Left colon (tissue), 2 donors: ENCODE data around the gene LPAR2. TPM values are rescaled to one million over a fixed set of nuclear protein-coding genes. Genes with fewer than 3 reads are reported as not detected.

Experiments
- ATAC-seq: fragments of 200-7000 bp; cut with Tn5 transposase; one replicate; pipeline ENCODE4 v1.9.1; 2020; ENCODE audit warnings: mild to moderate bottlenecking, moderate library complexity
- DNase-seq, 2 donors: peaks; one replicate each; pipeline ENCODE4 v3.0.0-alpha.2; 2020
- intact Hi-C, 2 donors: fragments of 100-400 bp; cut with DNase I in 1 of 2; cut with micrococcal nuclease in 1 of 2; formaldehyde crosslinking; loops; one replicate each; pipeline versions ENCODE4 v1.11.2 to v1.14.0; 2022; cut with DNase I, micrococcal nuclease
- total RNA-seq, 2 donors: library from RNA; stranded (reverse); fragmentation: NEBNext Ultra II Directional; extraction: Animal tissue kit (Norgen Biotek cat#: 25700); gene quantifications; one replicate each; pipeline ENCODE4 v1.2.1, GENCODE V29; 2021
- donor health status: DM: no; HTN: no; CAD: no.
- donor health status: DM: yes; HTN: yes; CAD: no.

The LPAR2 gene
- total RNA-seq, 2 donors from 2014 or later = 18.4 to 20.9 TPM

DNA sequence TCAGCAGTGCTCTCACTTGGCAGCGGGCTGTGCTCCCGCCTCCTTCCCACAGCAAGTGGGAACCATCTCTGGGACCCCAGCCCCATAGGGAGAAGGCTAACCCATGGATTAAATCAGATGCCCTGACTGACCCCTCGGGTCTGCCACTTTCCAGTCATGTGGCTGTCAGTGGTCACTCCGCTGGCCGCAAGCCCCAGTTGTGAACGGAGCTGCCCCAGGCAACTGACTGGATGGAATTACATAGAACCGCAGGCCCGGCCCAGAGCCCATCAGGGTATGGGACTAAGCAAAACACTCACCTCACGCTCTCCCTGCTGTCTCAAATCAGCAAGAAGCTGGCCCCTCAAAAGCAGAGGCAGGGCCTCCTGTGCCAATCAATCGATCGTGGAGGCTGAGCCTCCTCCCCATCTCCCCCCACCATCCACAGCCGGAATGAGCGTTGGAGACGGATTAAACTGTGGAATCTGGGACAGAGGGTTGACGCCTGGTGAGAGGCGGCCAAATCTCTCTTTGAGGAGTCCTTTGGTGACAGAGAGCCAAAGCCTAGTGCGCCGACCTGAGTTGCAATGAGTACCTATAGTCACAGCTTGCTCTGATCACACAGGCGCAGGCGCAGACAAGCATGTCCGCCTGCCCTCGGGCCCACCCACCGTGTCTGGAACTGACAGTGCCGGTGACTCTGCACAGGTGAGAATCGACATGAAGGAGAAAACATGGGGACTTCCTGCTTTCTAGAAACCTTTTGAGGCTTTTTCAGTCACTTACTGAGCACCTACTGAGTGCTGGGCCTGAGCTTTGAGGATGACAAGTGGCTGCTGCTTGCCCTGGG is 48.3 kb downstream of the LPAR2 start:
- DNase-seq (no peak), ATAC-seq (no peak)
- intact Hi-C loops = no loop called here

DNA sequence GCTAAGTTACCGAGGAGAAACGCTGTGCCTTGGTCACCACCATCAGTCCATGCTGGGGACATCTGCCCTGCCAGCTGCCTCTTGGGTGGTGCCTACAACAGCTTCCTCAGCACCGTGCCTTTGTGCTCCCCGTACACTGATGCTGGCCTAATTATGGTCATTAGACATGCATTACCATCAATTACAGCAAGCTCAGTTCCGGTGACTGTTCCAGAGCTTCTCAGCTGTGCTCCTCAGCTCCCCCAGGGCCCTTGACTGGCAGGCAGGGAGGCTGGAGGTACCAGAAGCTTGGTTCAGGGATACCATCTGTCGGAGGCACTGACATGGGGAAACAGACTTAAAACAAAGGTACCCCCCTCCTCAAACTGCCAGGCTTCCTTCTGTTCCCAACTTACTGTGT is 49.8 kb downstream of the LPAR2 start:
- intact Hi-C loops = no loop called here
- ATAC-seq (no peak), DNase-seq (no peak)

DNA sequence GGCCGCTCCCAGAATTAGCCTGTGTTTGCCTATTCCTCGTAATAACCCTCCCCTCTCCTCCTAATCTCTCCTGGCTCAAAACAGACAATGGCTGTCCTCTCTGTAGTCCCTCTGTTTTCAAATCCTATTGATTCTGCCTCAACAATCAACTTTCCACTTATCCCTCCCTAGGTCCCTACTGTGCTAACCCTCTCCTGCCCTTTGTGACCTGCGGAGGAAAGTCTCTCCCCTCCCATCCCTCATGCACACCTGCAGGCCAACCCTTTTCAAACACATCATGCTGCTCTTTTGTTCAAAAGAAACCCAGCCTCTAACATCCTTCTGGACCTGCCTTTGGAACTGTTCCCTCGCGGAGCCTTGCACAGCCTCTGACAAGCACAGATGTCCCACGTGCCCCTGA is 52.6 kb downstream of the LPAR2 start:
- DNase-seq = no peak
- intact Hi-C loops = no loop called here
- ATAC-seq = no peak

Other genes starting within 250 kb of the LPAR2 start
- 100 to 1,000 TPM; 104 to 135 TPM for gene GATAD2A, start 222.5 kb downstream of the LPAR2 start, total RNA-seq
- 1 to 10 TPM; 1.6 to 2.8 TPM for gene TSSK6, start 112.7 kb downstream of the LPAR2 start, total RNA-seq
- 100 to 1,000 TPM; 430 to 489 TPM for gene NDUFA13, start 112.0 kb downstream of the LPAR2 start, total RNA-seq
- 1 to 10 TPM; 4.6 to 4.9 TPM for gene YJEFN3, start 99.3 kb downstream of the LPAR2 start, total RNA-seq
- under 1 TPM; 0.09 to 0.11 TPM for gene CILP2, start 90.0 kb downstream of the LPAR2 start, total RNA-seq
- gene PBX4, start 9.5 kb downstream of the LPAR2 start, total RNA-seq = 1 to 10 TPM; 2.5 to 2.9 TPM
- 10 to 100 TPM; 29.5 to 34.4 TPM for gene GMIP, start 15.4 kb upstream of the LPAR2 start, total RNA-seq
- gene ATP13A1, start 35.5 kb upstream of the LPAR2 start, total RNA-seq = 10 to 100 TPM; 57.0 to 65.1 TPM
- 10 to 100 TPM; 11.6 to 13.4 TPM for gene ZNF101, start 40.6 kb upstream of the LPAR2 start, total RNA-seq
- 1 to 10 TPM; 2.8 to 3.7 TPM for gene ZNF14, start 104.9 kb upstream of the LPAR2 start, total RNA-seq
- 10 to 100 TPM; 18.9 to 24.3 TPM for gene ZNF506, start 193.5 kb upstream of the LPAR2 start, total RNA-seq
- gene ZNF253, start 237.7 kb upstream of the LPAR2 start, total RNA-seq = 10 to 100 TPM in 1 of 2 donors, 1 to 10 TPM in 1; 8.7 to 11.8 TPM